Measurements from ENCODE around the gene USP9Y. TPM values are rescaled to one million over a fixed set of nuclear protein-coding genes. Genes with fewer than 3 reads are reported as not detected.

The USP9Y gene
- total and polyA plus RNA-seq, 2 donors (not counting 1 experiment from before 2014, with no cell fraction given): 42.1 TPM; not detected in 1

GRCh38 chrY:12678111-12678510, 22.9 kb upstream of the USP9Y start:
- peaks cover 0 to 3% of the 10 kb centered on the region in 2 donors for H3K4me1 ChIP-seq (ENCODE audit: control insufficient read depth in 2 of 2, insufficient read depth in 2 of 2, low read length in 2 of 2)
- WGBS (ENCODE audit: insufficient coverage): 100% methylated on average over 1 of the region's 2 CpGs
- no peak overlapping the region for H3K9ac ChIP-seq (ENCODE audit: low read length)
- ChIA-PET CTCF (no interaction called here), POLR2A (no interaction called here)
- no peak overlapping the region for H3K4me2 ChIP-seq (replicated peaks; ENCODE audit: low read depth, low read length, poor library complexity, severe bottlenecking)
- H3K36me3 ChIP-seq (replicated peaks in 1 of 2; ENCODE audit: control extremely low read depth in 1 of 2, control insufficient read depth in 1 of 2, extremely low read depth in 1 of 2, insufficient read depth in 2 of 2, low read length in 1 of 2): peaks cover 0 to 2% of the 10 kb centered on the region in 2 experiments
- TF ChIP-seq, protein P1, sequence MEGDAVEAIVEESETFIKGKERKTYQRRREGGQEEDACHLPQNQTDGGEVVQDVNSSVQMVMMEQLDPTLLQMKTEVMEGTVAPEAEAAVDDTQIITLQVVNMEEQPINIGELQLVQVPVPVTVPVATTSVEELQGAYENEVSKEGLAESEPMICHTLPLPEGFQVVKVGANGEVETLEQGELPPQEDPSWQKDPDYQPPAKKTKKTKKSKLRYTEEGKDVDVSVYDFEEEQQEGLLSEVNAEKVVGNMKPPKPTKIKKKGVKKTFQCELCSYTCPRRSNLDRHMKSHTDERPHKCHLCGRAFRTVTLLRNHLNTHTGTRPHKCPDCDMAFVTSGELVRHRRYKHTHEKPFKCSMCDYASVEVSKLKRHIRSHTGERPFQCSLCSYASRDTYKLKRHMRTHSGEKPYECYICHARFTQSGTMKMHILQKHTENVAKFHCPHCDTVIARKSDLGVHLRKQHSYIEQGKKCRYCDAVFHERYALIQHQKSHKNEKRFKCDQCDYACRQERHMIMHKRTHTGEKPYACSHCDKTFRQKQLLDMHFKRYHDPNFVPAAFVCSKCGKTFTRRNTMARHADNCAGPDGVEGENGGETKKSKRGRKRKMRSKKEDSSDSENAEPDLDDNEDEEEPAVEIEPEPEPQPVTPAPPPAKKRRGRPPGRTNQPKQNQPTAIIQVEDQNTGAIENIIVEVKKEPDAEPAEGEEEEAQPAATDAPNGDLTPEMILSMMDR (IDR thresholded peaks at IDR 0.05): no peak
- TF ChIP-seq EZH2 (IDR thresholded peaks at IDR 0.05; ENCODE audit: borderline replicate concordance, insufficient read depth, low read depth, low read length, poor library complexity, severe bottlenecking): no peak
- H3K27me3 ChIP-seq (replicated peaks in 1 of 4; ENCODE audit: control extremely low read depth in 1 of 4, control insufficient read depth in 3 of 4, insufficient read depth in 4 of 4, low read length in 3 of 4): no peaks in the 10 kb centered on the region
- peaks cover 0 to 11% (median 0%) of the 10 kb centered on the region in 3 donors for H3K9me3 ChIP-seq (ENCODE audit: control extremely low read depth in 1 of 3, control insufficient read depth in 2 of 3, insufficient read depth in 1 of 3, low read length in 2 of 3)
- H3K4me3 ChIP-seq (ENCODE audit: control extremely low read depth in 1 of 5, extremely low read depth in 1 of 5, insufficient read depth in 1 of 5, low read depth in 2 of 5, low read length in 4 of 5): no peak overlapping the region
- Mint-ChIP-seq H3K4me1 (peaks cover 22% of the 10 kb centered on the region), H3K27me3 (no peaks in the 10 kb centered on the region), H3K27ac (no peak overlapping the region), H3K9me3 (ENCODE audit: insufficient read depth) (no peaks in the 10 kb centered on the region), H3K4me3 (no peak overlapping the region)
- no peaks in the 10 kb centered on the region for H4K20me1 ChIP-seq (ENCODE audit: control insufficient read depth, insufficient read depth, low read length, poor library complexity, severe bottlenecking)
- H3K27ac ChIP-seq (ENCODE audit: low read length in 2 of 2): no peak overlapping the region
- no peak overlapping the region for H2AFZ ChIP-seq (ENCODE audit: insufficient read depth, low read depth, low read length, poor library complexity, severe bottlenecking)
- intact Hi-C loops (cut with micrococcal nuclease): no loop called here
- DNase-seq (no peak), ATAC-seq (ENCODE audit: low read depth) (no peak)
- no peaks in the 10 kb centered on the region for H3K79me2 ChIP-seq (ENCODE audit: control insufficient read depth, insufficient read depth, low read length)

DNA sequence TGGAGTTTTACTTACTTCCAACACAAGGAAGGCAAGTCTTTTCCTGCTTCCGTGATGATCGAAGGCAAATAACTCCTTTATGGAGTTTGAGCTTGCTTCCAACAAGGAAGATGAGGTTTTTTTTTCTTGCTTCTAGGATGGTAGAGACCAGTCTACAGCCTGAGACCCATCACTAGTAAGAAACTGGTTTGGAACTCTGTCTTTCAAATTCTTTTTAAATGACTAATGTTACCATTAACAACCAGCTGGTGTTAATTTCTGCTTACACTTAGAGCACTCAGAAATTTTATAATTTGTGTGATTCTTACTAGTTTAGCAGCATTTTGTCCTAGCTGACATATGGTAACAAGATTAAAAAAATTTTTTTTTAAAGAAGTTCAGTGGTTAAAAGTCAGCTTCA, 19.5 kb upstream of the USP9Y start:
- CTCF ChIA-PET: no interaction called here
- Mint-ChIP-seq H3K27ac (no peak overlapping the region), H3K27me3 (no peaks in the 10 kb centered on the region), H3K9me3 (ENCODE audit: insufficient read depth) (no peaks in the 10 kb centered on the region), H3K4me1 (peaks cover 20% of the 10 kb centered on the region), H3K4me3 (no peak overlapping the region)
- H3K27ac ChIP-seq (ENCODE audit: low read length in 2 of 2): no peak overlapping the region
- no CpG with 5 or more reads among the region's 2 CpGs for WGBS (ENCODE audit: insufficient coverage)
- no peaks in the 10 kb centered on the region for H4K20me1 ChIP-seq (ENCODE audit: control insufficient read depth, insufficient read depth, low read length, poor library complexity, severe bottlenecking)
- peaks cover 0 to 11% (median 0%) of the 10 kb centered on the region in 3 donors for H3K9me3 ChIP-seq (ENCODE audit: control extremely low read depth in 1 of 3, control insufficient read depth in 2 of 3, insufficient read depth in 1 of 3, low read length in 2 of 3)
- POLR2A ChIA-PET: no interaction called here
- no peak overlapping the region for H3K4me3 ChIP-seq (ENCODE audit: control extremely low read depth in 1 of 5, extremely low read depth in 1 of 5, insufficient read depth in 1 of 5, low read depth in 2 of 5, low read length in 4 of 5)
- peaks cover 0 to 2% of the 10 kb centered on the region in 2 experiments for H3K36me3 ChIP-seq (replicated peaks in 1 of 2; ENCODE audit: control extremely low read depth in 1 of 2, control insufficient read depth in 1 of 2, extremely low read depth in 1 of 2, insufficient read depth in 2 of 2, low read length in 1 of 2)
- no peak overlapping the region for H3K9ac ChIP-seq (ENCODE audit: low read length)
- TF ChIP-seq, protein P1 (IDR thresholded peaks at IDR 0.05): no peak
- no peak for TF ChIP-seq EZH2 (IDR thresholded peaks at IDR 0.05; ENCODE audit: borderline replicate concordance, insufficient read depth, low read depth, low read length, poor library complexity, severe bottlenecking)
- DNase-seq (no peak), ATAC-seq (ENCODE audit: low read depth) (no peak)
- peaks cover 0 to 3% of the 10 kb centered on the region in 2 donors for H3K4me1 ChIP-seq (ENCODE audit: control insufficient read depth in 2 of 2, insufficient read depth in 2 of 2, low read length in 2 of 2)
- no peak overlapping the region for H2AFZ ChIP-seq (ENCODE audit: insufficient read depth, low read depth, low read length, poor library complexity, severe bottlenecking)
- H3K27me3 ChIP-seq (replicated peaks in 1 of 4; ENCODE audit: control extremely low read depth in 1 of 4, control insufficient read depth in 3 of 4, insufficient read depth in 4 of 4, low read length in 3 of 4): no peaks in the 10 kb centered on the region
- intact Hi-C loops (cut with micrococcal nuclease): no loop called here
- H3K79me2 ChIP-seq (ENCODE audit: control insufficient read depth, insufficient read depth, low read length): no peaks in the 10 kb centered on the region
- no peak overlapping the region for H3K4me2 ChIP-seq (replicated peaks; ENCODE audit: low read depth, low read length, poor library complexity, severe bottlenecking)
